ENCODE results near the gene ANO7.

- TF ChIP-seq CTCF (IDR thresholded peaks at IDR 0.05) (no peak), POLR2A (IDR thresholded peaks at IDR 0.05) (no peak)
Measured at GRCh38 chr2:241197947-241198346, 9.5 kb downstream of the ANO7 start.

All from sigmoid colon (tissue), 3 donors.